ENCODE measurements around the gene BTBD9.

Gene BTBD9

DNA sequence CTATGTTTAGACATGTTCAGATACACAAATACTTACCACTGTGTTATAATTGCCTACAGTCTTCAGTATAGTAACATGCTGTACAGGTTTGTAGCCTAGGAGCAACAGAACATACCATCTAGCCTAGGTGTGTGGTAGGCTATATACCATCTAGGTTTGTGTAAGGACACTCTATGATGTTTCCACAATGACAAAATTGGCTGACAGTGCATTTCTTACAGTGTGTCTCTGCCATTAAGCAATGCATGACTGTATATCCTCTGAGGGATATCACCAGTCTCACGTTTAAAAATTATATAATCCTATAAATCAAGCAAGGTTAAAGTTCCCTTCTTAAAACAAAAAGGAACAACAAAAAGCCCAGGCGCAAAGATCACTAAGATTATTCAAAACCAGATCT is 352.2 kb downstream of the BTBD9 start:
- DNase-seq (ENCODE audit: low read depth in 2 of 2): no peak

DNA sequence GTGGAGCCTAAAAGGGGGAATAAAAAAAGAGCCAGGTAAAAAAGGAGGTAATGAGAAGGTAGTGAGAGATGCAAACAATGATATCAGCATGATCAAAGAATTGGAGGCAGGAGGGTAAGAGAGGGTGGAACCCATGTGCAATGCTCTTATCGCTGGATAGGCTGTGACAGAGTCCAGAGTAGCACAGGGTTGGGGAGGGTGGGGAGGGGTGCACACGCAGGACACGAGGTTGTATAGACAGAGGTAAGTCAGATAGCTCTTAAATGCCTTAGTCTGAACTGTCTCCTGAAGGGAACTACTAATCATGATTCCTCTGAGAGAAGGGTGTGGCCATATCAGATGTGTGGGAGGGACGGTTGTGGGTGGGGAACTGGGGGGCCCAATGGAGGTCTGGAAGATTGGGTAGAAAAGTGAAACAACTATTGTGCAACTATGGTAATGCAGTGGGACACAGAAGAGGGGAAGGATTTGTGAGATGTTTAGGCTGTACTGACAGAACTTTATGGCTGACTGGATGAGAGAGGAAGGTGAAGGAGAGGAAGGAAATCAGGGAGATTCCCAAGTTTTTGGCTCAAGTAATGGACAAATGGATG is 354.8 kb downstream of the BTBD9 start:
- no peak for DNase-seq (ENCODE audit: low read depth in 2 of 2)

DNA sequence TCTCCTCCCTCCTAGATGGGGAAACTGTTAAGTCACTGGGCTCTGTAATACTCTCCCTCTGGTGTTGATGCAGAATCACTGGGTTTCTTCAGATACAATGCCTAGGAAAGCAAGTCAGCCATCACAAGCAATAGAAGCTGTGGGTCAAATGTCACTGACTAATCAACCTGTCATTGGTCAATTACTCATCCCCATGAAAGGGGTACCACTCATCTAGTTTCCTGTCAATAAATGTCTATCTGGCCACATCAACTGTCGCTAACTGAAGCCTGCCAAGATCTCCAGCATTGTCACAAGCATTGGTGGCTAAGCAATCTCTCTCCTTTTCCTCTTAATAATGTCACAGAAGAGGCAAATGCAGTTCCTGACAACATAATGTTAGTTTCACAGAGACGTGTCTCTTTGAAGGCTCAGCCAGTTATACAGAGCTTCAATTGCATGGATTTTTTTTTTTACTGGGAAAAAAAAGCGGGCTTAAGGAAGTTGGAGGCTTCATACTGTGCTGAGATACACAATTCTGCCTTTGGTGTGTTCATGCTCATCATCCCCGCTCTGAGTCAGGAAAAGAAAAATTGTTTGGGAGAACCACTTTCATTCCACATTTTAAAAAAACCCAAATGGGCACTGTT is 355.9 kb downstream of the BTBD9 start:
- DNase-seq (ENCODE audit: low read depth in 2 of 2): no peak

DNA sequence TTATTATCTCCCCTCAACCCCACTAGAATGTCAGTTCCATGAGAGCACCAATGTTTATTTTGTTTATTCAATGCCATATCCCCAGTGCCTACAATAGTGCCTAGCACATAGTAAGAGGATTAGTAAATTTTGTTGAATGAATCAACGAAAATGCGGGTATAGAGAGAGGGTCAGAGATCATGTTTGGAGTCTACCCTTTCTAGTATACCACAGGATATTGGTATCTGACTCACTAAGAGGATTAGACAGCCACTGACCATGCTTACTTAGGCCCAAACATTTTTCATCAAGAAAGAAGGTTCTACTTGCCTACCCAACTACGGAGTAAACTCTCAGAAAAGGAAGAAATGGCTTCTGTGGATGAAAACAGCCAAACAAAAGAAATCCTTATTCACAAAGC is 356.8 kb downstream of the BTBD9 start:
- DNase-seq (ENCODE audit: low read depth in 2 of 2): no peak

DNA sequence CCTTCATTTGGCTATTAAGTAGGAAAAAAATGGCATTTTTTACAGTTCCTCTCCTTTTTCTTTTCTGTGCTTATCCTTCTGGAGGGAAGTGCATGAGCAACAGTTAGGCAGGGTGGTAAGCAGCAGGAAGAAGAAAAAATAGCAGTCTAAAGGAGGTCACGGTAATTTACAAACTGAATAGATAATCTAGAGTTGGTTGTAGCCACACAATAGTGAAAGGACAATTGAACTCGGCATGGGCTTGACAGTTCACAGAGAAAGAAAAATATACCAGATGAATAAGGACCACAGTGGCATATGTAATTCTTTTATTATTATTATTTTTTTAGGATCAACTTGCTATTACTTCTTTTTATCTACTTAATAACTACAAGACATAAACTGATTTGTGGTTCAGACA is 358.6 kb downstream of the BTBD9 start:
- no peak for DNase-seq (ENCODE audit: low read depth in 2 of 2)

DNA sequence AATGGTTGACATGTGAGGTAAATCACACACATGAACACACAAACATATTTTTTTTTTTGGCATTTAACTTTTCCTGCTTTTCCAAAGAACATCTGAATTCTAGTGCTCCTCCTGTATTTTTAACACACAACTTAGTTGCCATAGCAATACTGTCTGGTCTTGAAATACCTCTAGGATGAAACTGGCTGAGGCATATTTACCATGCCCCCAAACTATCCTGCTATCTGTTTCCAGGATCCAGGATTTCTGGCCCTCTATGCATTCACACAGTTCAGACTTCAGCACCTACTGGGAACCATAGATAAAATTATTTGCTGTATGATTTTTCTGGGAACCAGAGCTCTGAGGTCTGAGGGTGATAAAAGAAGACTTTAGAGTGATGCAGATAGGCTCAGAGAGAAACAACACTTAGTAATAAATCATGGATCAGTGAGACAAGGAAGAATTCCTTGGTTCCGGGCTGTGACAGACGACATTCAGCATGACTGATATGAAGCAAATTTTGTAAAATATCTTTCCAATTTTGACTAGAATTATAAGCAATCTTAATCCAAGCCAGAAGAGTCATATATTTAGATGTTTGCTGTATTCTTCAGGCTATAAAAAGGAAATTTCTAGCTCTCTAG is 359.7 kb downstream of the BTBD9 start:
- DNase-seq (ENCODE audit: low read depth in 2 of 2): no peak

DNA sequence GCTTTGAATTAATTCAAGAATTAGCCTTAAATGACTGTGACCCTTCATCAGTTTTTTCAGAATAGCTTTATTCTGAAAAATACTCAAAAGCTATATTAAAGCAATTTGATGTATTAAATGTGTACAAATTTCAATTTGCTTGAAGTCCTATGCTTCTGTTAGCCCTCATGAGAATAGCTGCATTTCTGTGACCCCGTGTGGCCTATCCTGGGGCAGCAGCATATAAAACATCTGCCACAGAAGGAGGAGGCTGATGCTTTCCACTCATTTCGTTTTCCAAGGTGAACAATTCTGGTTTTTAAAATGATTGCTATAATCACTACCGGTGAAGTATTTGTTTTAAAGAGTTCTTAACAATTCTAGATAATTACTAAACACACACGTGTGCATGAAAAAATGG is 360.3 kb downstream of the BTBD9 start:
- no peak for DNase-seq (ENCODE audit: low read depth in 2 of 2)

DNA sequence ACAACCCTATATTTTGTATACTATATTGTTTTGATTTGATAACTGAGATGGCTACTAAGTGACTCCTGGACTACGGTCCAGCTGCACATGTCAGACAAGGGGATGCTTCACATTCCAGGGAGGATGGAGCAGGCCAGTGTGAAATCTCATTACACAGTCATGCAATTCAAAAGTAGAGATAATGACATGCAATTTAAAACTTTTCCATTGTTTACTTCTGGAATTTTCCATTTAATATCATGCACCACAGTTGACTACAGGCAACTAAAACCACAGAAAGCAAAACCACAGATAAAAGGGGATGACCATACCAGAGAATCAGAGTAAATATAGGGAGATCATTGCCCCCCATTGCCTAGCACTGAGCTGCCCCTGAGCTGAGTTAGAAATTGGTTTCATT is 366.4 kb downstream of the BTBD9 start:
- no peak for DNase-seq (ENCODE audit: low read depth in 2 of 2)

DNA sequence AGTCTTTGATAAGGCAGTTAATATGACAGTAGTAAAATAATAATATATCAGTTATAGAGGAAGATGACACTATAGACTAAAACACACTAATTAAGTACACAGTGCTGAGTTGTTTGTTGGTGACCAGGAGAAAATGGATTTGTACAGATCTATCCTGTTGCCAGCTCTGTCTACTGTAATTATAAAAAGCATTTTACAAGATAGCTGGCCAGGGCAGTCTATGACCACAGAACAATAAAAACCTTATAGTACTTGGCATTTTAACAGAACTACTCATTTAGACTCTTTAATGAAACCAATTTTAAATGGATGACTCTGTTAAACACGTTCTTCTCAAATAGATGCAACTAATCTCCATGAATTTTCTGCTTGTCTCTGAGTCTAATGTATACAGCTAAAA is 367.5 kb downstream of the BTBD9 start:
- no peak for DNase-seq (ENCODE audit: low read depth in 2 of 2)

DNA sequence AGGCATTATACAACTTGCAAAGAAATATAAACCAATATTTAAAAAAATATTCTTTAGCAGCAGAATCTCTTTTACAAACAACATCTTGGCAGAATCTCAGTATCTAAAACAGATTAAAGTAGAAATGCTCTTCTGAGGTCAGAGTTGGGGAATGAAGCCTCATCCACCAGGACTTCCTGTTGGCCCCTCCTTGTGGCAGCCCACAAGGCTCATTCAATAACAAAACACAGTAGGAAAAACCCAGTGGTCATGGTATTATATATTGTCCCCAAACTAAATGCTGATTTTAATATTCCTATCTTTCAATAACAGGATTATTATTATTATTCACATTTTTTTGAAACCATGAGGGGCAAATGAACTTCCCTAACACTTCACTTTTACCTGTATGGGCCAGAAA is 368.6 kb downstream of the BTBD9 start:
- no peak for DNase-seq (ENCODE audit: low read depth in 2 of 2)

DNA sequence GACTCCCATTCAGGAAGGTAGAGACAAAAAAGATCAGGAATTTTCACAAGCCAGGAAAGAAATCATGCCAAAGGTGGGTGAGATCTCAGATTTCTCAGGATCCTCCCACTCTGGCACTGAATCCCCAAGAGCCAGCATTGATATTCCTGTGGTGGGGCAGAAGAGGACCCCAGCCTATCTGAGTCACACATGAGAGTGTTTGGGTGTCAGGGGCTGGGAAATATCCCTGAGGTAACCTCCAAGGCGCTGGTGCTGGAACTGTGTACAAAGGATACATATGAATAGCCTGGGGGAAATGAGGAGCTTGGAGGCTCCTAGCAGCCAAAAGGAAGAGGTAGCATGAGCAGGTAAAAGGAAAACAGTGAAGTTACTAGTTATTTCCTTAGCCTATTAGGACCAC is 369.4 kb downstream of the BTBD9 start:
- DNase-seq (ENCODE audit: low read depth in 2 of 2): no peak

DNA sequence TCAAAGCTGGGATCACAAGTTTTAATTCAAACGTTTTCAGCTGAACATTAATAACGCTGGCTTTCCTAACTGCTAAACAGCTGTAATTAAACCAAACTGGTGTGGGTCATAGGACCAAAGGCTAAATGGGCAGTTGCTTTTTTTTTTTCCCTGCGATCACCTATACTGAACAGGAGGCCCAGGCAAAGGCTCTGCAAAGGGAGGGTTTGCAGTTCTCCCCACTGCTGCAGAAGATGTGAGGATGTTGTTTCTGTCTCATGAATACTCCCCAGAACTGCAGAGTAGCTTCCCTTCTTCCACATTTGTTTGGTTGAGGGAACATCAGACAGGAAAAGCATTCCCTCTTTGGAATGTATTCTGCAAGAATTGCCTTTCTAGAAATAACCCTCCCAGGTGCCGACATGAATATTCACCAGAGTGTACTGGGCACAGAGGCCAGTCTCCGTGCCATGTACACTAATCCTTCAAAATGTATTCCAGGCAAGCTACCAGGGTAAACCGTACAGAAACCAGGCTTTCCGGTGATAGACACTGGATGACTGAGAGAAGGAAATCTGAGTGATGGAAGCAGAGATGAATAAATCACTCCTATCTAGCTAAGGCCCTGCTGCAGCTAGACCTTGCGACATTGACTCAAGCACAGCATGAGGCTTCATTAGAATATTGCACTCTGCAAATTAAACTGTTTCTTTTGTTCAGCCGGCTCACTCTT is 370.1 kb downstream of the BTBD9 start:
- no peak for DNase-seq (ENCODE audit: low read depth in 2 of 2)

DNA sequence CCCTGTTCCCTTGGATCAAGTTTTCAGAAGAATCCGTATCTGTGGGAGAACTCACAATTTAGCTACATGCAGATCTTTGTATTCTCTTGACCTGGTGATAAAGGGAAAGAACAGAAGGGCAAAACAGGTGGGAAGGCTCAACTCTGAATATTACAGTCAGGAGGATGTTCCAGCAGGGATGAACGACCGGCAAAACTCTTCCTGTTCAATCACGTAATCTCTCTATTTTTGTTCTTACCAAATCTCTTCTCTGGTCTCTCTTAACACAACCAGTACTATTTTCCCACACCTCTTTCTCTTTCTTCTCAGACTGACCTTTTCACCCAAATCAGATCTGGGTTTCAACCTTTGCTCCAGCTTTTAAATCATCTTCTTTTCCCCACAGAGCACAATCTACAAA is 371.4 kb downstream of the BTBD9 start:
- DNase-seq (ENCODE audit: low read depth in 2 of 2): no peak

DNA sequence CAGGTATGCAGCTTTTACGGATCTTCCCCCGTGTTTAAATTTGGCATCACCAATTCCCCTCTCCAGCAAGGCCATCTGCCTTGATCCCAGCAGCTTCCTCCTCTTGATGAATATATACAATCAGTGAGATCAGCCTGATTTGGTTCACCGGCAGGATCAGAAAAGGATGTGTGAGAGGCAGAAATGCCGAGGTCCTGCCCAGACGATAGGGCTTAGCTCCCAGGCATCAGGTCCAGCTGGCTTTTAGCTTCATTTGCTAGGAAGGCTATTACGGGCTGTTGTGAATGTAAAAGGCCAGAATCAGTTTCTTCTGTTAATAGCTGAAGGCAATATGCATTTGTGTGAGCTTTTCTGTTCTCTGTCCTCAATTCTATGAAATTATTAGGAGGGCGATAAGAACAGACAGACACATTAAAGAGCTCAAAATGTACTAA is 372.8 kb downstream of the BTBD9 start:
- DNase-seq (ENCODE audit: low read depth in 2 of 2): no peak

DNA sequence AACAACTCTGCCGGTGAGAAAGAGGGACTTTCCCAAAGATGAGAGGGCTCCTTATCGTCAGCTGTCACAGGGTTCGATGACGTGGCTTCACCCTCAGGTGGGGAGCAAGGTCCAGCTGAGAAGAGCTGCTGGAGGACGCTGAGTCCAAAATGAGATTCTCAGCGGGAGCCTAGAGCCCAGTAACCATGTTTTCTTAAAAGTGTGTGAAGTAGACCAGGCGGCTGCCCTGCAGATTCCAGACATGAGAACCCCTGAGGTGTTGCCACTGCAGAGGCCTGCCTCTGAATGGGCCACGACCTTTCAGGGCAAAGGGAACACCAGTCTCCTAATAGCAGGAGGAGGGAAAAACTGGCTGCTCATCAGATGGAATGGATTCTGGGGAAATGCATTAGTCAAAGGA is 375.1 kb downstream of the BTBD9 start:
- no peak for DNase-seq (ENCODE audit: low read depth in 2 of 2)

DNA sequence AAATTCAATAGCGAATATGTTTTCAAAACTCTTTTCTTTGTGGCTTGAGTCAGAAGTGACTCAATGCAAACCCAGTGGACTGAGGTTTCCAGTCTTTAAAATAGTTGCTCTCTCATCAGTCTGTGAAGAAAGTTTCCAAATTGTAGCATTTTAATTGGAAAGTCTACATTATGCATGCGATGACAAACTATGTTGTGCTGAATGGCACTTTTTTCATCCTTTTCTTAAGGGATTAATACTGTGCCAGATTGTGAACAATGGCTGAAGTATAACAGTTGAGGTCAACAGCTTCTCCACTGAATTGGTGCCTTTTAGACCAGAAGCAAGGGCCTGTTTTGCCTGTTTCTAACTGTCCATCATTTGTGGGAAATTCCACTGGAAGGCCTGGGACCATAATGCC is 377.1 kb downstream of the BTBD9 start:
- no peak for DNase-seq (ENCODE audit: low read depth in 2 of 2)

DNA sequence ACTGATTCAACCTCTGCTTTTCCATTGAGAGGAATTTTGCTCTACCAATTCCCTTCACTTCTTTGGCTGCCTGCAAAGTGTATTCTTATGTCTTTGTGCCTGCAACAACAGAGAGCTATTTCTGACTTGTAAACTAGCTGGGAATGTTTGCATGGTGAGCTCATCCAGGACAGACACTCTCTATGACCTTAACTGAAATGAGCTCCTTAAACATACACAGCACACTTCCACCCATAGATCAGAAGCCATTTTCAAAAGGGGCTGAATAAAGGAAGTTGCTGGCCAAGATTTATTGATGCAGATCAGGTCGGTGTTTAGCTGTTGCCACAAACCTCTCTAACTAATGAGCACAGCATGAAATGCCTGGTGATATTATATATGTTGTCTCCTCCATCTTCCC is 377.7 kb downstream of the BTBD9 start:
- DNase-seq (ENCODE audit: low read depth in 2 of 2): no peak

DNA sequence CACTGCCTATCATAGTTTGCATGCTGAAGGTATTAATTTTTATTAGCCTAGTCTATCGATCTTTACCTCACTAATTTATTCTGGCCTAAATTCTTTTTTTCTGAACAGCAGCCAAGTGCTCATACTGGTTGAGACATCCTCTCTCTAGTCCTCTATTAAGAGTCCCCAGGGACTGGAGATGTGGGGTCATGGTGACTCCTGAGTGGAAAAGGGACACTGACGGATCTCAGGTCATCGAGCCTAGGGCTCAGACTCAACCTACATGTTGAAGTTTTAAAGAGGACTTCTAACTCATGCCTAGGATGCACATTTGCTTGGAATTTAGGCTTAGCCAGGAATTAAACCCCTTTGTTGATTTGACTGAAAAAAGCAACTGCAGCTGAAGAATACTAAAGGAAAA is 378.1 kb downstream of the BTBD9 start:
- DNase-seq (ENCODE audit: low read depth in 2 of 2): no peak

DNA sequence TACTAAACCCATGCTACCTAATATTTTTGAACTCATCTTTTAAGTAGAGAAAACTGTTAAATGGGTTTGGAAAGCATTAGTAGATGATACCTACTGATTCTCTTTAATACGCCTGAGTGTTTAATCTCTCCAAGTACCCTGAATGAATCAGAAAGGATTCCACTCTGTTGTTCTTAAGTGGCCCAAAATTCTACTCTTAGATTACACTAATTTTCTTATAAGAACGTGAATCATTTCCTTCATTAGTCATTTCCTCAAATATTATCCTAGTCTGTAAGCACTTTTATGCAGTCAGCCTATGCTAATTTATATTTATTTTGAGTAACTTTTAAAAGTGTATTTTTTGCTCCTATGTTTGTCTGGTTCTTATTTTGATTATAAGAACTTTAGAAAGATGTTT is 380.0 kb downstream of the BTBD9 start:
- no peak for DNase-seq (ENCODE audit: low read depth in 2 of 2)

DNA sequence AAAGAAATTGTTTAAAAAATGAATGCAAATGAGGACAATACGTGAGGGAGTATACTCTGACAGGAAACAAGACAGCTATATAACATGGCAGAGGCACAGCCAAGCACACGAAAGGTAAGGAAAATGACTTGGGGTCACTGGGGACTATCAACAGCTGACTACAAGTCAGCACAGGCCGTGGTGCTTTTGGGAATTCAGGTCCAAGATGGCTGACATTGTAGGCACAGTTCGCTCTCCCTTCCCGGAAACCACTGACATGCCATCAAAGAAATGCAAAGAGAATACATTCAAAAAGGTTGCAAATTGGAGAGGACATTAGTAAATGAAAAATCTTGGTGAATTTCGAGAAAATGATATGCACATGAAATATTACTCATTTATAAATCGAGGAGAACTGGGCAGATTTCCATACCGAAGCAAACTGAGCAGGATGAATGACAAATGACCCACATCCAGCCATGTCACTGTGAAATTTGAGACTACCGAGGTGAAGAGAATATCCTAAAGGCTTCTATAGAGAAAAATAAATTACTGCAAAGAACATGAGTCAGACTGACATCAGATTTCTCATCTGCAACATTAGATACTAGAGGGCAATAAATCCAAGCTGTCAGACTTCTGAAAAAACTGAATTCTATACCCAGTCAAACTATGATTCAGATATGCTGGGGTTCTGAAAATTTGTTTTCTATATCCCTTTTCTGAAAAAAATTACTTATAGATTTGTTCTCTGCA is 391.1 kb downstream of the BTBD9 start:
- DNase-seq (ENCODE audit: low read depth in 2 of 2): no peak

DNA sequence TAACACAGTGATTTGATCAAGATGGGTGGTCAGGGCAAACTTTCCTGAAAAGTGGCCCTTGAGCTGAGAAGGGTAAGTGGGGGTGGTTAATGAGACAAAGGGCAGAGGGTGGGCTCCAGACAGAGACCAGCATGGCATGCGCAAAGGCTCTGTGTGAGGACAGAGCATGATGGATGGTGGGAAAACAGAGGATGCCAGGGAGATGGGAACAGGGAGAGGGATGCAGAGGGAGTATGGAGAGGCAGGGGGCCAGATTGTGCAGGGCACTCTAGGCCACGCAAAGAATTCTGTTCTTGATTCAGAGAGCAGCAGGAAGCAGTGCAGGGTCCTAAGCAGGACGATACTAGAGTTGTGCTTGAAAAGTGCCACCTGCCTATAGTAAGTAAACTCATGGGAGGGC is 394.4 kb downstream of the BTBD9 start:
- no peak for DNase-seq (ENCODE audit: low read depth in 2 of 2)

DNA sequence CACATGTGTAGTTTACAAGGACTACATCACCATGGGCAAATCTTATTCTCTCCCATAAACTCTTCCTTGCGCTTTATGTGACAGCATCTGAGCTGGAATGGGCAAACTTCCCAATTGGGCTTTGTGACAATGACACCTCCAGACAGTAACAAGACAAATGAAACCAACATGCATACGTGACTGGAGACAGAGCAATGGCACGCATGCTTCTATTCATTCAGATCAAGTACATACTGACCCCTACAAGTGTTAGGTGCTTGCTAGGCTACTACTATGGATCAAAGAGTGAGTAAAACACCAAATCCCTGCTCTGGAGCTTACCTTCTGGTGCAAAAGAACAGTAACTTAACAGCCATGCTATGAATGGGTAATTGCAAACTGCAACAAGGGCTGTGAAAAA is 394.9 kb downstream of the BTBD9 start:
- DNase-seq (ENCODE audit: low read depth in 2 of 2): no peak

Measured in stimulated activated CD8-positive, alpha-beta memory T cell treated with anti-CD3 and anti-CD28 coated beads, Interleukin-7, amount 100 ng/mL, for 4 hours (primary cell).